Measurements from ENCODE around the gene CBLB. TPM values are rescaled to one million over a fixed set of nuclear protein-coding genes. Genes with fewer than 3 reads are reported as not detected.

Gene CBLB
- total RNA-seq, 2 experiments from 2014 or later, result 146 to 157 TPM

DNA sequence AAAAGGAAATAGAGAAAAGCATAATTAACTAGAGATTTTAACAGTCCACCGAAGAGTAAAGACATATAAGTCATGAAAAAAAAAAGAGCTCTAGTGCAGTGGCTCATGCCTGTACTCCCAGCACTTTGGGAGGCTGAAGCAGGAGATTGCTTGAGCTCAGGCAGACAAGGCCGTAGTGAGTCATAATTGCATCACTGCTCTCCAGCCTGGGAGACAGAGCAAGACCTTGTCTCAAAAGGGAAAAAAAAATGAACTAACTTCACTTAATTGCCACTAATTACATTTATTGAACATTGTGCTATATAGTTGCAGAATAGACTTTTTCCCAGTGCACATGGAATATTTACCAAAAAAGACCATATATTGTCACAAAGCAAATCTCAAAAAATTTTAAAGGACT, 221.8 kb downstream of the CBLB start:
- no peak for ATAC-seq (ENCODE audit: low read depth)
- no peak for DNase-seq
- no peaks in the 10 kb centered on the region for H3K36me3 Mint-ChIP-seq
- no peaks in the 10 kb centered on the region for H3K4me1 Mint-ChIP-seq
- H3K27ac Mint-ChIP-seq, result no peak overlapping the region
- peaks cover 2% of the 10 kb centered on the region for H3K9me3 Mint-ChIP-seq
- peaks cover 11% of the 10 kb centered on the region for H3K27me3 Mint-ChIP-seq
- H3K4me3 Mint-ChIP-seq, result no peak overlapping the region
- POLR2A ChIA-PET, result no interaction called here

DNA sequence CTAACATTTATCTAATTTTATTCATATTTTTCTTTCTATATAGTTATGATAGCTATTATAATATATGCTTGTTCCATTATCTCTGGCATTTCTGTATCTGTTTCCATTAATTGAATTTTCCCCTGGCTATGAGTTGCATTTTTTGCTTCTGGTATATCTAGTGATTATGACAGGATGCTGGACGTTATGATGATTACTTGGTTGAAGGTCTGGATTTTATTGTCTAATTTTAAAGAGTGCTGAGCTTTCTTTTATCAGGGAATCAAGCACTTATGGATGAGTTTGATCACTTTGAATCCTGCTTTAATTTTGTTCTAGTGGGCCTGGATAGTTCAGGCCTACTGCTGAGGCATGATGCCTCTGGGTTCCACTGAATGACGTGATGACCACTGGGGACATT, 229.7 kb downstream of the CBLB start:
- peaks cover 2% of the 10 kb centered on the region for H3K27me3 Mint-ChIP-seq
- DNase-seq (no peak), ATAC-seq (ENCODE audit: low read depth) (no peak)
- no peaks in the 10 kb centered on the region for H3K36me3 Mint-ChIP-seq
- no peak overlapping the region for H3K4me3 Mint-ChIP-seq
- no peak overlapping the region for H3K27ac Mint-ChIP-seq
- H3K4me1 Mint-ChIP-seq, result no peaks in the 10 kb centered on the region
- POLR2A ChIA-PET, result no interaction called here
- no peaks in the 10 kb centered on the region for H3K9me3 Mint-ChIP-seq

- Mint-ChIP-seq H3K9me3 (no peaks in the 10 kb centered on the region), H3K27me3 (peaks cover 8% of the 10 kb centered on the region), H3K4me1 (no peaks in the 10 kb centered on the region), H3K36me3 (no peaks in the 10 kb centered on the region), H3K4me3 (no peak overlapping the region), H3K27ac (no peak overlapping the region)
- DNase-seq, result no peak
- no peak for ATAC-seq (ENCODE audit: low read depth)
- POLR2A ChIA-PET, result no interaction called here
Observed at GRCh38 chr3:105634708-105635107, 234.1 kb downstream of the CBLB start.

GRCh38 chr3:105629718-105630117, 239.1 kb downstream of the CBLB start:
- Mint-ChIP-seq H3K9me3 (peaks cover 2% of the 10 kb centered on the region), H3K27ac (no peak overlapping the region), H3K4me1 (no peaks in the 10 kb centered on the region), H3K4me3 (no peak overlapping the region), H3K27me3 (peaks cover 10% of the 10 kb centered on the region), H3K36me3 (no peaks in the 10 kb centered on the region)
- DNase-seq, result no peak
- no peak for ATAC-seq (ENCODE audit: low read depth)
- POLR2A ChIA-PET, result interaction anchor here (0.6 kb wide), 1 partner anchor 31 kb away, joined by 3 read pairs; no protein-coding TSS in a partner anchor

DNA sequence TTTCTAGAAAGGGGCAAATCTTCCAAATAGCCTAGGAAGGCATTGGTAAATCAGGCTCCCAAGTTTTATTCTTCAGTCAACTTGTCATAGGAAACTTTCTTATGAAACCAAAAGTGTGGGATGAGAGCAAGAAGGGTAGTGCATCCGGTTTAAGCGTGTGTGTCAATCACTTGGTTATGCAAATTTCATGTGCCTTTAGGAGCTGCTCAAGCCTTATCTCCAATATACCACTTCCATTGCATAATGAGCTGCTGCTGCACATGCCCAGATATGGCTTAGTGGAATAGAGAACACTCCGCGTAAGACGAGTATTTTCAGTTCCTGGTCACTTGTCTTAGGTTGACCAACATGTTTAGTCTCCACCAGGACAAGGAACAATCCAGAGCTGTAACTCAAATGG, 242.1 kb downstream of the CBLB start:
- H3K36me3 Mint-ChIP-seq, result no peaks in the 10 kb centered on the region
- peaks cover 2% of the 10 kb centered on the region for H3K9me3 Mint-ChIP-seq
- no peak overlapping the region for H3K27ac Mint-ChIP-seq
- ATAC-seq (ENCODE audit: low read depth), result no peak
- H3K4me1 Mint-ChIP-seq, result no peaks in the 10 kb centered on the region
- DNase-seq, result no peak
- H3K27me3 Mint-ChIP-seq, result peaks cover 10% of the 10 kb centered on the region
- no peak overlapping the region for H3K4me3 Mint-ChIP-seq
- POLR2A ChIA-PET, result no interaction called here

DNA sequence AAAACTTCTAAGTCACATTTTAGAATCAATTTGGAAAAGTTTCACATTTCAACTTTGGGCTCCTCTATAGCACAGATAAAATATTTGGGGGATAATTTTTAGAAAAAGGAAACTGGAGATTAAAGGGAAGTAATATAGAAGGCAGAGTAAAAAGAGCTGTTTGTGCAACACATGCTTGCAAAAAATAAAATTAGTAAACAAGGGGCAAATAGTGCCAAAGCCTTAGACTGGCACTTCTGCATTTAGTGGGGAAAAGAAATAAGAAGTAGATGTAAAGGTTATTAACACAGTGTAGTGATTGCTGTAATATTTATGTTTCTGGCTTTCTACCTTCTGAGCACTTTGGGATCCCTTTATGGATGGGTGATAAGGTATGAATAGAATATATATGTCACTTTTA, 246.6 kb downstream of the CBLB start:
- H3K4me1 Mint-ChIP-seq, result no peaks in the 10 kb centered on the region
- H3K36me3 Mint-ChIP-seq, result no peaks in the 10 kb centered on the region
- H3K27ac Mint-ChIP-seq, result no peak overlapping the region
- ATAC-seq (ENCODE audit: low read depth) (no peak), DNase-seq (no peak)
- POLR2A ChIA-PET, result no interaction called here
- H3K27me3 Mint-ChIP-seq, result no peaks in the 10 kb centered on the region
- no peak overlapping the region for H3K4me3 Mint-ChIP-seq
- H3K9me3 Mint-ChIP-seq, result no peaks in the 10 kb centered on the region

GRCh38 chr3:105620236-105620635, 248.6 kb downstream of the CBLB start:
- Mint-ChIP-seq H3K4me3 (no peak overlapping the region), H3K27ac (no peak overlapping the region), H3K9me3 (no peaks in the 10 kb centered on the region), H3K27me3 (no peaks in the 10 kb centered on the region), H3K4me1 (no peaks in the 10 kb centered on the region), H3K36me3 (no peaks in the 10 kb centered on the region)
- ATAC-seq (ENCODE audit: low read depth), result no peak
- POLR2A ChIA-PET, result no interaction called here
- DNase-seq, result no peak

DNA sequence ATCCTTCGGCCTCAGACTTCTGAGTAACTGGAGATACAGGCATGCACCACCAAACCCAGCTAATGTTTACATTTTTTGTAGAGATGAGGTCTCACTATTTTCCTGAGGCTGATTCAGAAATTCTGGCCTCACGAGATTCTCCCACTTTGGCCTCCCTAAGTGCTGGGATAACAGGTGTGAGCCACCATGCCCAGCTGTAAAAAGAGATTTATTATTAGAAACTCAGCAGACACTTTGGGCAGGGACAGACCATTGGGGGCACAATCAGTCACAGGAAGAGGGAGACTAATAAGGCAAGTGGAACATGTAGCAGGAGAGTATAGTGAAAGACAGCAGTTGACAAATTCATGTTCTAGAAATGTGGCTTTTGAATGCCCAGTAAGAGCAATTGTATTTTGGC, 249.2 kb downstream of the CBLB start:
- H3K27ac Mint-ChIP-seq, result no peak overlapping the region
- POLR2A ChIA-PET, result no interaction called here
- no peak for ATAC-seq (ENCODE audit: low read depth)

GRCh38 chr3:105618556-105618955, 250.3 kb downstream of the CBLB start:
- Mint-ChIP-seq H3K9me3 (no peaks in the 10 kb centered on the region), H3K27me3 (no peaks in the 10 kb centered on the region), H3K4me3 (no peak overlapping the region), H3K36me3 (no peaks in the 10 kb centered on the region), H3K27ac (no peak overlapping the region), H3K4me1 (no peaks in the 10 kb centered on the region)
- no peak for DNase-seq
- POLR2A ChIA-PET, result no interaction called here
- no peak for ATAC-seq (ENCODE audit: low read depth)

More for the DNA sequence above, 249.2 kb downstream of the CBLB start:
- Mint-ChIP-seq H3K27me3 (no peaks in the 10 kb centered on the region), H3K4me1 (no peaks in the 10 kb centered on the region), H3K4me3 (no peak overlapping the region), H3K9me3 (no peaks in the 10 kb centered on the region), H3K36me3 (no peaks in the 10 kb centered on the region)
- no peak for DNase-seq

DNA sequence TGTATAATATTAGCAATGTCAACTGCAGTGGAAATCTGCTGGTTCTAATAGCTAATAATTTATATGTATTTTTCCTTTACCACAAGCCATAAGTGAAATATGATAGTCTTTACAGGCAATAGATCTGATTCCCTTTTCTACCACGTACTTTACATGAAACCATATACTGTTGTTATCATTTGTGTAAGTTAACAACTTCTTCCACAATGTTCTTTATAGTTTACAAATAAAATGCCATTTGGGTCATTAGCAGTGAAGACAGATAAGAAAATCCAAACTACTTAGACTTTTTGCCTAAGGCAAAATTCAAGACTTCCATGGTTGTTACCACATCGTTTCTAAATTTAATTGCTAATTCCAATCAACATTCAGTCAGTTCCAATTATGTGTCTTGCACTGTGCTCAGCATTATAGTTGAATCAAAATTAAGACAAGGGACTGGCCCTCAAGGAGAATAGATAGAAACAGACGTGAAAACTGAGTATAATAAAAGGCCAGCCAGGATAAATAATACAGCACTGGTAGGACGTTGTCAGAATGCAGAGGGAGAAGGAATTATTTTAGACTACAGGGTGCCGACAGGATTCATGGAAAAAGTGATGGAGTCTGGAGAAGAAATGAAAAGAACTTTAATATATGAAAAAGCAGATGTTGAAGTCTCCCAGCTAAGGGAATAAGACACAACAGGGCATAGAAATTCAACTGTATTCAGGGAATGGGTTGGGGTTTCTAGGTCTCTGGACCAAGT, 252.3 kb downstream of the CBLB start:
- Mint-ChIP-seq H3K4me1 (no peaks in the 10 kb centered on the region), H3K9me3 (no peaks in the 10 kb centered on the region), H3K36me3 (no peaks in the 10 kb centered on the region), H3K27ac (no peak overlapping the region), H3K4me3 (no peak overlapping the region), H3K27me3 (no peaks in the 10 kb centered on the region)
- POLR2A ChIA-PET, result no interaction called here
- ATAC-seq (ENCODE audit: low read depth) (no peak), DNase-seq (no peak)

DNA sequence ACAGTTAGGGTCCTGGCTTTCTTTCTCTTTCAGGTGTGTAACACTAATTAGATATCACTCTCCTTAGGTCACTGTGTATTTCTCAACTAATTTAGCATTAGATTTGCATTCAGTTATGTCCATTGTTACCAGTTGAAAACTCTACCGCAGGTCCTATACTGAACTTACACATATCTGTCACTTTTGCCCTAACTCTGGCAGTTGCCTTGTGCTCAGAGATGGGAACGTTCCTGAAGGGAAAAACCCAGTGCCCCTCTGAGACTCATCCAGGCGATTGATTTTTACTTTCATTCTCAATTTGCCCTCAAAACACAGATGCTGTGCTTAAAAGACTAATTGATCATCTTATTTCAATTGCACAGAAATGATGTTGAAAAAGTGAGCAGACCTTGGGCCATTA, 253.0 kb downstream of the CBLB start:
- Mint-ChIP-seq H3K36me3 (no peaks in the 10 kb centered on the region), H3K4me3 (no peak overlapping the region), H3K27ac (no peak overlapping the region), H3K4me1 (no peaks in the 10 kb centered on the region), H3K9me3 (no peaks in the 10 kb centered on the region), H3K27me3 (no peaks in the 10 kb centered on the region)
- POLR2A ChIA-PET, result no interaction called here
- DNase-seq (no peak), ATAC-seq (ENCODE audit: low read depth) (no peak)

DNA sequence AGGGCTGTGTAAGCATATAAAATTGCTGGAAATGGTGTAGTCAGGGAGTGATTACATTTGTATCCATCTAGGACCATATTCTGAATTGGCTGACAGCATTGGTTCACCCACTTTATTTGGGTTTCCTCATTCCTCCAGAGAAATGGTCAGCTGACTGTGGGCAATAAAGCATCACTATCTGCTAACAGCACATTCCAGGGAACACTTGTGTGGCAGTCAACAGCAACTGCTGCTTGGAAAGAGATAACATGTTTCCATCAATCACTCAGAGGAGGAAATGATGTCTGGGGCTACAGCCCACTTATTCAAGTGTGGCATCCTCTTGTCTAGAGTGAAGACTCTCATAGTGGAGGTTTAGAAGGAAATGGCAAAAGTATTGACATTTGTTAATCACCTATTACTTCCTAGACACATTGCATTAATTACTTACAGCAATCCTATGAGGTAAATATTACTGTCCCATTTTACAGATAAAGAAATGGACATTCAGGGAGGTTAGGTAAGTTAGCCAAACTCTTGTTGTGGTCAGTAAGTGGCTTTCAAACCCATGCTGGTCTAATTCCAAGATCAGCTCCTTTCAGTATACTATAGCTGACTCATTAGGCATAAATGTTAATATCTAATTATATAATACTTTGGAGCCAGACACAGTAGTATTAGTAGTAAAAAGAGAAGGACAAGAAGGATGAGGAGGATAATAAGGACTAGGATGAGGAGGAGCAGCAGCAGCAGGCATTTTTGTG, 254.4 kb downstream of the CBLB start:
- Mint-ChIP-seq H3K4me3 (no peak overlapping the region), H3K27ac (no peak overlapping the region), H3K36me3 (no peaks in the 10 kb centered on the region), H3K4me1 (no peaks in the 10 kb centered on the region), H3K9me3 (no peaks in the 10 kb centered on the region), H3K27me3 (no peaks in the 10 kb centered on the region)
- no peak for ATAC-seq (ENCODE audit: low read depth)
- no peak for DNase-seq
- POLR2A ChIA-PET, result no interaction called here

GRCh38 chr3:105613120-105613519, 255.7 kb downstream of the CBLB start:
- POLR2A ChIA-PET, result no interaction called here
- no peak overlapping the region for H3K4me3 Mint-ChIP-seq
- no peak overlapping the region for H3K27ac Mint-ChIP-seq

More at GRCh38 chr3:105613120-105613519, 255.7 kb downstream of the CBLB start:
- no peak for ATAC-seq (ENCODE audit: low read depth)
- Mint-ChIP-seq H3K9me3 (no peaks in the 10 kb centered on the region), H3K36me3 (no peaks in the 10 kb centered on the region), H3K4me1 (no peaks in the 10 kb centered on the region), H3K27me3 (peaks cover 2% of the 10 kb centered on the region)
- DNase-seq, result no peak

Measured in activated naive CD8-positive, alpha-beta T cell treated with anti-CD3 and anti-CD28 coated beads, Interleukin-2, amount 10 ng/mL, durations not matched to agents 7 days and 5 days (primary cell).